ENCODE measurements around the gene ATRNL1.

ATRNL1 gene

GRCh38 chr10:115950320-115950719, 857.2 kb downstream of the ATRNL1 start:
- Histone ChIP-seq H3K4me1 (ENCODE audit: insufficient read depth, insufficient read length) (no peaks in the 10 kb centered on the region), H3K27me3 (ENCODE audit: insufficient read depth, insufficient read length) (no peaks in the 10 kb centered on the region), H3K4me3 (ENCODE audit: insufficient read length, low read depth) (no peak overlapping the region), H3K9ac (ENCODE audit: insufficient read length, low read depth) (no peak overlapping the region), H3K9me3 (ENCODE audit: insufficient read depth, low read length) (no peaks in the 10 kb centered on the region), H3K36me3 (ENCODE audit: insufficient read depth, insufficient read length, low read length) (no peaks in the 10 kb centered on the region)
- DNase-seq (ENCODE audit: low read depth, low spot score), result no peak
- no peak for TF ChIP-seq YY1 (IDR thresholded peaks at IDR 0.05; ENCODE audit: insufficient read depth, insufficient read length)

GRCh38 chr10:115951242-115951641, 858.1 kb downstream of the ATRNL1 start:
- H3K36me3 ChIP-seq (ENCODE audit: insufficient read depth, insufficient read length, low read length), result no peaks in the 10 kb centered on the region
- H3K9ac ChIP-seq (ENCODE audit: insufficient read length, low read depth), result no peak overlapping the region
- TF ChIP-seq ZNF274 (IDR thresholded peaks at IDR 0.05; ENCODE audit: low read depth, low read length) (no peak), SUZ12 (IDR thresholded peaks at IDR 0.05; ENCODE audit: extremely low read depth, insufficient read depth, insufficient read length) (no peak), YY1 (IDR thresholded peaks at IDR 0.05; ENCODE audit: insufficient read depth, insufficient read length) (no peak)
- H3K4me3 ChIP-seq (ENCODE audit: insufficient read length, low read depth), result no peak overlapping the region
- H3K27me3 ChIP-seq (ENCODE audit: insufficient read depth, insufficient read length), result no peaks in the 10 kb centered on the region
- H3K9me3 ChIP-seq (ENCODE audit: insufficient read depth, low read length), result no peaks in the 10 kb centered on the region
- H3K4me1 ChIP-seq (ENCODE audit: insufficient read depth, insufficient read length), result no peaks in the 10 kb centered on the region
- DNase-seq (ENCODE audit: low read depth, low spot score), result no peak

- TF ChIP-seq SUZ12 (IDR thresholded peaks at IDR 0.05; ENCODE audit: extremely low read depth, insufficient read depth, insufficient read length), result no peak
- no peak for TF ChIP-seq ZNF274 (IDR thresholded peaks at IDR 0.05; ENCODE audit: low read depth, low read length)
- no peak for TF ChIP-seq YY1 (IDR thresholded peaks at IDR 0.05; ENCODE audit: insufficient read depth, insufficient read length)
- H3K4me3 ChIP-seq (ENCODE audit: insufficient read length, low read depth), result no peak overlapping the region
- no peak for DNase-seq (ENCODE audit: low read depth, low spot score)
- no peaks in the 10 kb centered on the region for H3K27me3 ChIP-seq (ENCODE audit: insufficient read depth, insufficient read length)
- H3K9ac ChIP-seq (ENCODE audit: insufficient read length, low read depth), result no peak overlapping the region
- H3K9me3 ChIP-seq (ENCODE audit: insufficient read depth, low read length), result no peaks in the 10 kb centered on the region
- no peaks in the 10 kb centered on the region for H3K4me1 ChIP-seq (ENCODE audit: insufficient read depth, insufficient read length)
- H3K36me3 ChIP-seq (ENCODE audit: insufficient read depth, insufficient read length, low read length), result no peaks in the 10 kb centered on the region
These were observed 860.1 kb downstream of the ATRNL1 start for GRCh38 chr10:115953281-115953680.

- H3K9me3 ChIP-seq (ENCODE audit: insufficient read depth, low read length), result no peaks in the 10 kb centered on the region
- H3K27me3 ChIP-seq (ENCODE audit: insufficient read depth, insufficient read length), result no peaks in the 10 kb centered on the region
- no peaks in the 10 kb centered on the region for H3K36me3 ChIP-seq (ENCODE audit: insufficient read depth, insufficient read length, low read length)
- H3K4me1 ChIP-seq (ENCODE audit: insufficient read depth, insufficient read length), result no peaks in the 10 kb centered on the region
- no peak for TF ChIP-seq ZNF274 (IDR thresholded peaks at IDR 0.05; ENCODE audit: low read depth, low read length)
- no peak for TF ChIP-seq YY1 (IDR thresholded peaks at IDR 0.05; ENCODE audit: insufficient read depth, insufficient read length)
- TF ChIP-seq SUZ12 (IDR thresholded peaks at IDR 0.05; ENCODE audit: extremely low read depth, insufficient read depth, insufficient read length), result no peak
- H3K9ac ChIP-seq (ENCODE audit: insufficient read length, low read depth), result no peak overlapping the region
- no peak overlapping the region for H3K4me3 ChIP-seq (ENCODE audit: insufficient read length, low read depth)
- no peak for DNase-seq (ENCODE audit: low read depth, low spot score)
These were observed 860.8 kb downstream of the ATRNL1 start for GRCh38 chr10:115953968-115954367.

GRCh38 chr10:115956225-115957011, 863.3 kb downstream of the ATRNL1 start:
- Histone ChIP-seq H3K27me3 (ENCODE audit: insufficient read depth, insufficient read length) (no peaks in the 10 kb centered on the region), H3K9ac (ENCODE audit: insufficient read length, low read depth) (no peak overlapping the region), H3K4me1 (ENCODE audit: insufficient read depth, insufficient read length) (no peaks in the 10 kb centered on the region), H3K9me3 (ENCODE audit: insufficient read depth, low read length) (no peaks in the 10 kb centered on the region), H3K4me3 (ENCODE audit: insufficient read length, low read depth) (no peak overlapping the region), H3K36me3 (ENCODE audit: insufficient read depth, insufficient read length, low read length) (no peaks in the 10 kb centered on the region)
- TF ChIP-seq SUZ12 (IDR thresholded peaks at IDR 0.05; ENCODE audit: extremely low read depth, insufficient read depth, insufficient read length) (no peak), ZNF274 (IDR thresholded peaks at IDR 0.05; ENCODE audit: low read depth, low read length) (no peak), YY1 (IDR thresholded peaks at IDR 0.05; ENCODE audit: insufficient read depth, insufficient read length) (no peak)
- no peak for DNase-seq (ENCODE audit: low read depth, low spot score)

GRCh38 chr10:115957012-115957399, 863.8 kb downstream of the ATRNL1 start:
- Histone ChIP-seq H3K4me1 (ENCODE audit: insufficient read depth, insufficient read length) (no peaks in the 10 kb centered on the region), H3K9me3 (ENCODE audit: insufficient read depth, low read length) (no peaks in the 10 kb centered on the region), H3K9ac (ENCODE audit: insufficient read length, low read depth) (no peak overlapping the region), H3K4me3 (ENCODE audit: insufficient read length, low read depth) (no peak overlapping the region), H3K27me3 (ENCODE audit: insufficient read depth, insufficient read length) (no peaks in the 10 kb centered on the region), H3K36me3 (ENCODE audit: insufficient read depth, insufficient read length, low read length) (no peaks in the 10 kb centered on the region)
- DNase-seq (ENCODE audit: low read depth, low spot score), result no peak
- no peak for TF ChIP-seq SUZ12 (IDR thresholded peaks at IDR 0.05; ENCODE audit: extremely low read depth, insufficient read depth, insufficient read length)

GRCh38 chr10:115957786-115958442, 864.7 kb downstream of the ATRNL1 start:
- no peak for DNase-seq (ENCODE audit: low read depth, low spot score)
- H3K4me3 ChIP-seq (ENCODE audit: insufficient read length, low read depth), result no peak overlapping the region
- H3K36me3 ChIP-seq (ENCODE audit: insufficient read depth, insufficient read length, low read length), result no peaks in the 10 kb centered on the region
- H3K27me3 ChIP-seq (ENCODE audit: insufficient read depth, insufficient read length), result no peaks in the 10 kb centered on the region
- TF ChIP-seq ZNF274 (IDR thresholded peaks at IDR 0.05; ENCODE audit: low read depth, low read length), result no peak
- no peak for TF ChIP-seq SUZ12 (IDR thresholded peaks at IDR 0.05; ENCODE audit: extremely low read depth, insufficient read depth, insufficient read length)
- TF ChIP-seq YY1 (IDR thresholded peaks at IDR 0.05; ENCODE audit: insufficient read depth, insufficient read length), result no peak
- H3K9me3 ChIP-seq (ENCODE audit: insufficient read depth, low read length), result no peaks in the 10 kb centered on the region
- H3K4me1 ChIP-seq (ENCODE audit: insufficient read depth, insufficient read length), result no peaks in the 10 kb centered on the region
- no peak overlapping the region for H3K9ac ChIP-seq (ENCODE audit: insufficient read length, low read depth)

Measured in NT2/D1 (cell line).